SK-N-MC (cell line): ENCODE data around the gene CENPO.

ENCODE experiments used
- EZH2 ChIP-seq: fragments of 200-600 bp; sonication (generic); IDR thresholded peaks from one replicate; pipeline ENCODE4 v1.6.1; 2017; ENCODE audit warnings: antibody characterized with exemption
- FOXP2 ChIP-seq: optimal IDR thresholded peaks from 2 replicates; pipeline ENCODE3; 2011; ENCODE audit warnings: mild to moderate bottlenecking, moderate library complexity; ENCODE audit not compliant: insufficient read depth; ENCODE audit errors: extremely low read length, control extremely low read depth
- POLR2AphosphoS5 ChIP-seq: IDR thresholded peaks from 2 replicates; pipeline ENCODE4 v1.6.1; 2012; ENCODE audit warnings: mild to moderate bottlenecking, low read depth, low read length, borderline replicate concordance

DNA sequence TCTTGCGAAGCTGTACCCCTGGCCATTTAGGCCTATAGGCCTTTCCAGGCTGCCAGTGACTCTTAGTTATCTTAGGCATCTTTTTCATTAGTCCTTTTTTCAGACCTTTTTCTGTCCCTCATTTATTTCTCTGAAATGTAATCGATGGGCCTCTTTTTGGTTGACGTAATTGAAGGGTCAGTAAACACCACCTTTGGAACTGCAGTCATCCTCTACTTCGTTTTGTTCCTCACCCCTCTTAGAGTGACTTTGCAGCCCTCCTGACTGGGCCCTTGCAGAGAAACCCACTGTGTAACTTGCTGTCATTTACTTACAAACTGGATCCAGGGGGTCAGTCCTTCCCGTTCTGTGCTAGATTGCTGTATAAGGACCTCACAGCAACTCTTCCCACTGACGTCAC lies 23.2 kb downstream of the CENPO start:
- TF ChIP-seq POLR2AphosphoS5 (no peak), EZH2 (no peak), FOXP2 (no peak)
